AG08395 (cell line): ENCODE measurements around the gene LRIT2.
A peak's percentile ranks its signal among the peaks of the same experiment; 100 is the strongest.

Source experiments
- DNase-seq: peaks from one replicate; pipeline ENCODE4 v3.0.0; 2012; ENCODE audit warnings: mixed read lengths, low spot score

LRIT2 gene

GRCh38 chr10:84205049-84205852, 20.1 kb downstream of the LRIT2 start:
- DNase-seq = peak; percentile 75

- no peak for DNase-seq
Observed at GRCh38 chr10:84204610-84205009, 20.7 kb downstream of the LRIT2 start.

GRCh38 chr10:84204122-84204521, 21.2 kb downstream of the LRIT2 start:
- DNase-seq = no peak

GRCh38 chr10:84202349-84202748, 23.0 kb downstream of the LRIT2 start:
- DNase-seq = no peak

GRCh38 chr10:84201682-84202081, 23.7 kb downstream of the LRIT2 start:
- DNase-seq = no peak

- DNase-seq = no peak
Observed at GRCh38 chr10:84201244-84201606, 24.1 kb downstream of the LRIT2 start.

GRCh38 chr10:84200537-84201243, 24.7 kb downstream of the LRIT2 start:
- no peak for DNase-seq

GRCh38 chr10:84198206-84198915, 27.0 kb downstream of the LRIT2 start:
- DNase-seq = no peak

- DNase-seq = no peak
Observed at GRCh38 chr10:84197643-84198042, 27.7 kb downstream of the LRIT2 start.

GRCh38 chr10:84196941-84197340, 28.4 kb downstream of the LRIT2 start:
- no peak for DNase-seq

GRCh38 chr10:84196083-84196482, 29.3 kb downstream of the LRIT2 start:
- DNase-seq = no peak

GRCh38 chr10:84195044-84195830, 30.1 kb downstream of the LRIT2 start:
- no peak for DNase-seq

- DNase-seq = peak; percentile 27
Observed at GRCh38 chr10:84194424-84195043, 30.8 kb downstream of the LRIT2 start, which contains the start of gene CDHR1. Gene CDHR1, plus strand, starts transcription at chr10:84194537. Its CDS starts 224 bp downstream, at chr10:84194761.

GRCh38 chr10:84193846-84194423, 31.4 kb downstream of the LRIT2 start:
- no peak for DNase-seq

- no peak for DNase-seq
Observed at GRCh38 chr10:84193327-84193726, 32.0 kb downstream of the LRIT2 start.

GRCh38 chr10:84191106-84191505, 34.2 kb downstream of the LRIT2 start:
- no peak for DNase-seq

GRCh38 chr10:84190621-84191020, 34.7 kb downstream of the LRIT2 start:
- no peak for DNase-seq

GRCh38 chr10:84188815-84189214, 36.5 kb downstream of the LRIT2 start:
- DNase-seq = no peak

- no peak for DNase-seq
Observed at GRCh38 chr10:84185526-84186175, 39.7 kb downstream of the LRIT2 start.

GRCh38 chr10:84184517-84184916, 40.8 kb downstream of the LRIT2 start:
- no peak for DNase-seq

GRCh38 chr10:84181631-84182030, 43.7 kb downstream of the LRIT2 start:
- no peak for DNase-seq
